Glutamatergic neuron (in vitro differentiated cells): Measurements from ENCODE around the gene SRPK1. TPM values are rescaled to one million over a fixed set of nuclear protein-coding genes. Genes with fewer than 3 reads are reported as not detected.

ENCODE experiments used
- DNase-seq: peaks from one replicate; pipeline ENCODE4 v3.0.0; 2022
- H3K27ac Mint-ChIP-seq: one replicate; pipeline ENCODE4 v1.8.0; 2020; ENCODE audit warnings: mild to moderate bottlenecking, mixed read lengths, inconsistent platforms; ENCODE audit not compliant: unreplicated experiment
- H3K27me3 Mint-ChIP-seq: one replicate; pipeline ENCODE4 v1.8.0; 2020; ENCODE audit warnings: mild to moderate bottlenecking, moderate library complexity, mixed read lengths, inconsistent platforms; ENCODE audit not compliant: unreplicated experiment
- H3K36me3 Mint-ChIP-seq: one replicate; pipeline ENCODE4 v1.8.0; 2020; ENCODE audit warnings: mild to moderate bottlenecking, mixed read lengths, inconsistent platforms; ENCODE audit not compliant: unreplicated experiment
- H3K4me1 Mint-ChIP-seq: one replicate; pipeline ENCODE4 v1.8.0; 2020; ENCODE audit warnings: mild to moderate bottlenecking, low read depth, mixed read lengths, inconsistent platforms; ENCODE audit not compliant: unreplicated experiment
- H3K4me3 Mint-ChIP-seq: one replicate; pipeline ENCODE4 v1.8.0; 2020; ENCODE audit warnings: mild to moderate bottlenecking, mixed read lengths, inconsistent platforms; ENCODE audit not compliant: unreplicated experiment
- H3K9me3 Mint-ChIP-seq: one replicate; pipeline ENCODE4 v1.8.0; 2020; ENCODE audit warnings: mild to moderate bottlenecking, moderate library complexity, mixed read lengths, inconsistent platforms; ENCODE audit not compliant: unreplicated experiment
- CTCF ChIP-seq: fragments of 200-600 bp; sonication (generic); IDR thresholded peaks from one replicate; pipeline ENCODE4 v1.5.0; 2021; ENCODE audit not compliant: partially characterized antibody, unreplicated experiment
- total RNA-seq: library from RNA; stranded (reverse); fragmentation: NEBNext Ultra II Directional; extraction: Animal tissue kit (Norgen Biotek cat#: 25700); gene quantifications from one replicate; pipeline ENCODE4 v1.2.1, GENCODE V29; 2021; ENCODE audit not compliant: unreplicated experiment

The SRPK1 gene
- total RNA-seq, 1 donor from 2014 or later: 89.8 TPM

GRCh38 chr6:35786810-35787209 is 134.1 kb downstream of the SRPK1 start:
- Mint-ChIP-seq H3K27ac (no peak overlapping the region), H3K9me3 (no peaks in the 10 kb centered on the region)
- no peak for TF ChIP-seq CTCF

DNA sequence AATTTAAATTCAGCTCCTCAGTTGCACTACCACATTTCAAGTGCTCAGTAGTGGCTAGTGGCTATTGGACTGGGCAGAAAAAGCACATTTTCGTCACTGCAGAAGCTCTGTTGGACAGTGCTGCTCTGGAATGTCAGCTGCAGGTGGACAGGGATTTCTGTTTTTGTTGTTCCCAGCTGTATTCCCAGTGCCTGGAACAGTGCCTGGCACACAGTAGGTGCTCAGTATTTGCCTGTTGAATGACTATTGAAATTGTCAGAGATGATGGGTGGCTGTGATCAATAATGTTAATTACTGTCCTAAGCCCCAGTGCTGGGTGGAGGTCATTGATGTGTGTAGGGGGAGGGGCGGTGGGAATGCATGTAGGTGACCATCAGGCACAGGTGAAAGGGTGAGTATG is 134.6 kb downstream of the SRPK1 start:
- no peaks in the 10 kb centered on the region for H3K36me3 Mint-ChIP-seq
- TF ChIP-seq CTCF: no peak
- H3K4me3 Mint-ChIP-seq: no peak overlapping the region
- DNase-seq: no peak
- peaks cover 6% of the 10 kb centered on the region for H3K27me3 Mint-ChIP-seq
- H3K9me3 Mint-ChIP-seq: no peaks in the 10 kb centered on the region
- H3K27ac Mint-ChIP-seq: no peak overlapping the region
- no peaks in the 10 kb centered on the region for H3K4me1 Mint-ChIP-seq

More at GRCh38 chr6:35786810-35787209, 134.1 kb downstream of the SRPK1 start:
- Mint-ChIP-seq H3K36me3 (no peaks in the 10 kb centered on the region), H3K27me3 (peaks cover 6% of the 10 kb centered on the region), H3K4me3 (no peak overlapping the region), H3K4me1 (no peaks in the 10 kb centered on the region)
- no peak for DNase-seq

DNA sequence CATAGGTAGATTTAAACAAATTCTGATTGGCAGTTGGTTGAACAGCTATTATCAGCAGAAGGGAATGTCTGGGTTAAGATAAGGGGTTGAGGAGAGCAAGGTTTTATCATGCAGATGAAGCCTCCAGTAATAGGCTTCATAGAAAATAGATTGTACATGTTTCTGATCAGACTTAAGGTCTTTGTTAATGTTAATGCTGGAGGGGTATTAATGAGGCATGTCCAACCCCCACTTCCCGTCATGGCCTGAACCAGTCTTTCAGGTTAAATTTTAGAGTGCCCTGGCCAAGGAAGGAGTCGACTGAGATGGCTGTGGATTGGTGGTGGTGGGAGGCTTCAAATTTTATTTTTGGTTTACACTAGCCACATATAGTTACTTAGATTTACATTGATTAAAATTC is 136.7 kb downstream of the SRPK1 start:
- no peak for TF ChIP-seq CTCF
- Mint-ChIP-seq H3K27ac (no peak overlapping the region), H3K4me1 (no peaks in the 10 kb centered on the region), H3K27me3 (peaks cover 3% of the 10 kb centered on the region), H3K9me3 (no peaks in the 10 kb centered on the region), H3K4me3 (no peak overlapping the region), H3K36me3 (no peaks in the 10 kb centered on the region)
- DNase-seq: no peak

Other genes with a start within 250 kb of the SRPK1 start
- gene FKBP5, start 232.2 kb downstream of the SRPK1 start, total RNA-seq: 10.6 TPM
- gene ARMC12, start 184.1 kb downstream of the SRPK1 start, total RNA-seq: 2.6 TPM
- not detected for gene CLPSL2, start 144.5 kb downstream of the SRPK1 start, total RNA-seq
- not detected for gene CLPSL1, start 140.1 kb downstream of the SRPK1 start, total RNA-seq
- not detected for gene CLPS, start 123.8 kb downstream of the SRPK1 start, total RNA-seq
- gene LHFPL5, start 115.7 kb downstream of the SRPK1 start, total RNA-seq: 1.7 TPM
- gene SLC26A8, start 103.5 kb upstream of the SRPK1 start, total RNA-seq: 0.29 TPM
- gene MAPK14, start 106.7 kb upstream of the SRPK1 start, total RNA-seq: 46.2 TPM
- gene MAPK13, start 209.4 kb upstream of the SRPK1 start, total RNA-seq: 4.2 TPM